ENCODE results near the gene TMEM54.

DNA sequence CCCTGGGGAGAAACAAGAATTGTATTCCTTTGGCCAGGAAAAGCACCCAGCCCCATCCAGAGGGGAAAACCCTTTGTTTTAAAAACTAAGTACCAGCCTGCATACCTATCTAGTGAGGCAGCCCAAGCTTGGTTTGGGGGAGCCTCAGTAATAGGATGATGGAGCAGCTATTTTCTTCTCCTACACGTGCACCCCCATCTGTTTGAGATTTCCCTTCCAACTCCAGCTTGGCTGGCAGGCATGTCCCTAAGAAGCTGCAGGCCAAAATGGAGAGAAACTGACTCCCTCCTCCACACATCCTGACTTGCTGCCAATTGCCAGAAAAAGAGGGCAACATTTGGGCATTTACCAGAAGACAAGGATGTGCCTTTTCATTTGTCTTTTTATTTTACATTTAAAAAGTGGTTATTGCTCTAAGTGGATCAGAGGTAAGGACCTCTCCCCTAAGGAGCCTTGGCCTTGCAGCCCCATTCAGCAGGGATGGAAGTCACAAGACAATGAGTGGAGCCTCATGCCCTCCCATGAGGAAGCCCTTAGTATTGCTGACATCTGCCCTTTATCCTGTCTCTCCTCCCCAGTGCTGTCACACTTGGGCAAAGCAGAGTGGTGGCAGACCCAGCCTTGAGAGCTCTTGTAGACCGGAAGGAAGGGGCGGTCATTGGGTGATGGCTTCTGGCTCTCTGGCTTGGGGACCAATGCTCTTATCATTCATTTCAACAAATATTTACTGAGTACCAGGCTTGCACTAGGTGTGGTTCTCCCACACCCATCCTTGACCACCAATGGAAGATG lies 39.1 kb downstream of the TMEM54 start:
- TF ChIP-seq, protein P1, sequence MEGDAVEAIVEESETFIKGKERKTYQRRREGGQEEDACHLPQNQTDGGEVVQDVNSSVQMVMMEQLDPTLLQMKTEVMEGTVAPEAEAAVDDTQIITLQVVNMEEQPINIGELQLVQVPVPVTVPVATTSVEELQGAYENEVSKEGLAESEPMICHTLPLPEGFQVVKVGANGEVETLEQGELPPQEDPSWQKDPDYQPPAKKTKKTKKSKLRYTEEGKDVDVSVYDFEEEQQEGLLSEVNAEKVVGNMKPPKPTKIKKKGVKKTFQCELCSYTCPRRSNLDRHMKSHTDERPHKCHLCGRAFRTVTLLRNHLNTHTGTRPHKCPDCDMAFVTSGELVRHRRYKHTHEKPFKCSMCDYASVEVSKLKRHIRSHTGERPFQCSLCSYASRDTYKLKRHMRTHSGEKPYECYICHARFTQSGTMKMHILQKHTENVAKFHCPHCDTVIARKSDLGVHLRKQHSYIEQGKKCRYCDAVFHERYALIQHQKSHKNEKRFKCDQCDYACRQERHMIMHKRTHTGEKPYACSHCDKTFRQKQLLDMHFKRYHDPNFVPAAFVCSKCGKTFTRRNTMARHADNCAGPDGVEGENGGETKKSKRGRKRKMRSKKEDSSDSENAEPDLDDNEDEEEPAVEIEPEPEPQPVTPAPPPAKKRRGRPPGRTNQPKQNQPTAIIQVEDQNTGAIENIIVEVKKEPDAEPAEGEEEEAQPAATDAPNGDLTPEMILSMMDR (IDR thresholded peaks at IDR 0.05) = no peak
- no peak for TF ChIP-seq POLR2A (IDR thresholded peaks at IDR 0.05)
- TF ChIP-seq POLR2AphosphoS5 (IDR thresholded peaks at IDR 0.05) = no peak

All from sigmoid colon (tissue), 4 donors.